Naive thymus-derived CD4-positive, alpha-beta T cell (primary cell): Measurements from ENCODE around the gene PTBP3. TPM values are rescaled to one million over a fixed set of nuclear protein-coding genes. Genes with fewer than 3 reads are reported as not detected.
A peak's percentile ranks its signal among the peaks of the same experiment; 100 is the strongest.
"Not testable (repeated sequence)": the region's sequence is repeated elsewhere in the genome, so short reads cannot be mapped to it uniquely, and the experiment has no call there.

ENCODE experiments used
- ATAC-seq: fragments of 150-1000 bp; cut with Tn5 transposase; 2 replicates; pipeline ENCODE4 v1.10.0; 2021; ENCODE audit warnings: mild to moderate bottlenecking, moderate library complexity
- CTCF ChIA-PET: fragments of 350-600 bp; sonication (Branson Sonifier 250); formaldehyde crosslinking; loops from one replicate; lab custom pipeline; 2021; ENCODE audit warnings: antibody characterized with exemption; lab: Charles Lee
- POLR2A ChIA-PET: fragments of 350-600 bp; sonication (Branson Sonifier 250); formaldehyde crosslinking; loops from one replicate; lab custom pipeline; 2021; ENCODE audit warnings: antibody characterized with exemption, inconsistent platforms; lab: Charles Lee
- DNase-seq, 9 donors: peaks; one replicate each; pipeline versions ENCODE4 v3.0.0 to v3.0.0-alpha.2; 2020 to 2022; ENCODE audit warnings: mixed read lengths in 1 of 9
- H3K27ac ChIP-seq: one replicate; pipeline ENCODE4 v1.7.0; 2013; ENCODE audit warnings: mild to moderate bottlenecking, low read depth, low read length, moderate library complexity
- H3K27me3 ChIP-seq, 2 donors: one replicate each; pipeline ENCODE4 v1.7.0; 2013; ENCODE audit warnings: low read length in 2 of 2, mild to moderate bottlenecking in 2 of 2, moderate library complexity in 2 of 2; ENCODE audit not compliant: control insufficient read depth in 2 of 2, insufficient read depth in 2 of 2
- H3K36me3 ChIP-seq, 3 experiments: 1 replicate in 2 of 3; 2 replicates in 1 of 3; pipeline ENCODE4 v1.7.0; 2013; ENCODE audit warnings: low read length in 3 of 3, mild to moderate bottlenecking in 3 of 3, moderate library complexity in 1 of 3; ENCODE audit not compliant: insufficient read depth in 3 of 3, control insufficient read depth in 2 of 3
- H3K4me1 ChIP-seq, 2 donors: one replicate each; pipeline ENCODE4 v1.7.0; 2013; ENCODE audit warnings: low read length in 2 of 2, mild to moderate bottlenecking in 2 of 2, moderate library complexity in 1 of 2; ENCODE audit not compliant: control insufficient read depth in 2 of 2, insufficient read depth in 2 of 2
- H3K4me3 ChIP-seq: 2 replicates; pipeline ENCODE4 v1.7.0; 2013; ENCODE audit warnings: mild to moderate bottlenecking, low read length
- H3K9me3 ChIP-seq, 3 experiments: 1 replicate in 2 of 3; 2 replicates in 1 of 3; pipeline ENCODE4 v1.7.0; 2013; ENCODE audit warnings: low read length in 3 of 3; ENCODE audit not compliant: control insufficient read depth in 2 of 3
- H3K27ac Mint-ChIP-seq, 9 donors: one replicate each; pipeline ENCODE4 v1.8.0; 2020 to 2022; ENCODE audit warnings: mixed read lengths in 9 of 9, mild to moderate bottlenecking in 8 of 9, moderate library complexity in 5 of 9, inconsistent platforms in 2 of 9
- H3K27me3 Mint-ChIP-seq, 5 donors: one replicate each; pipeline ENCODE4 v1.8.0; 2021 to 2022; ENCODE audit warnings: mixed read lengths in 5 of 5, mild to moderate bottlenecking in 1 of 5
- H3K36me3 Mint-ChIP-seq, 5 donors: one replicate each; pipeline ENCODE4 v1.8.0; 2020 to 2022; ENCODE audit warnings: mixed read lengths in 5 of 5, mild to moderate bottlenecking in 3 of 5, inconsistent platforms in 1 of 5
- H3K4me1 Mint-ChIP-seq, 7 donors: one replicate each; pipeline ENCODE4 v1.8.0; 2020 to 2022; ENCODE audit warnings: mixed read lengths in 7 of 7, mild to moderate bottlenecking in 3 of 7, inconsistent platforms in 1 of 7
- H3K4me3 Mint-ChIP-seq, 10 donors: one replicate each; pipeline ENCODE4 v1.8.0; 2020 to 2022; ENCODE audit warnings: mild to moderate bottlenecking in 10 of 10, mixed read lengths in 10 of 10, moderate library complexity in 6 of 10, inconsistent platforms in 2 of 10
- H3K9me3 Mint-ChIP-seq, 11 donors: one replicate each; pipeline ENCODE4 v1.8.0; 2020 to 2022; ENCODE audit warnings: mixed read lengths in 11 of 11, mild to moderate bottlenecking in 4 of 11, inconsistent platforms in 1 of 11, moderate library complexity in 1 of 11
- intact Hi-C, 2 donors: fragments of 100-400 bp; cut with micrococcal nuclease; formaldehyde crosslinking; loops; one replicate each; pipeline ENCODE4 v1.15.1; 2023
- polyA plus RNA-seq, 2 donors: library from polyadenylated mRNA; unstranded; fragments of 300-500 nt; fragmentation: Illumina TruSeq; gene quantifications; one replicate each; pipeline ENCODE4 v1.2.3, GENCODE V29; 2021
- total RNA-seq, 6 experiments: library from RNA in 5 of 6; stranded (reverse) in 5 of 6; gene quantifications; 1 replicate in 5 of 6; 2 replicates in 1 of 6; pipeline ENCODE4 v1.2.3 and lab custom pipeline; 2021 to 2026

The PTBP3 gene
- total and polyA plus RNA-seq, 7 experiments from 2014 or later = 28.8 to 148 (median 117) TPM

DNA sequence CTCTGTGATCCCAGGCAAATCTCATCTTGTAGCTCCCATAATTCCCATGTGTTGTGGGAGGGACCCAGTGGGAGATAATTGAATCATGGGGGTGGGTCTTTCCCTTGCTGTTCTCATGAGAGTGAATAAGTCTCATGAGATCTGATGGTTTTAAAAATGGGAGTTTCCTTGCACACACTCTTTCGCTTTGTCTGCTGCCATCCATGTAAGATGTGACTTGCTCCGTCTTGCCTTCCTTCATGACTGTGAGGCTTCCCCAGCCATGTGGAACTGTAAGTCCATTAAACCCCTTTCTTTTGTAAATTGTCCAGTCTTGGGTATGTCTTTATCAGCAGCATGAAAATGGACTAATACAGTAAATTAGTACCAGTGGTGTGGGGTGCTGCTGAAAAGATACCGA lies 31.8 kb upstream of the PTBP3 start:
- H3K36me3 ChIP-seq, ATAC-seq, H3K4me3 Mint-ChIP-seq, H3K4me1 ChIP-seq, intact Hi-C loops, POLR2A ChIA-PET, DNase-seq, H3K4me3 ChIP-seq, H3K27ac Mint-ChIP-seq, H3K4me1 Mint-ChIP-seq, CTCF ChIA-PET, H3K27ac ChIP-seq, H3K27me3 ChIP-seq: not testable (repeated sequence)
- peaks cover 5 to 13% (median 10%) of the 10 kb centered on the region in 5 donors for H3K36me3 Mint-ChIP-seq
- H3K9me3 Mint-ChIP-seq = peaks cover 7 to 52% (median 23%) of the 10 kb centered on the region in 11 donors
- peaks cover 0 to 22% (median 9%) of the 10 kb centered on the region in 5 donors for H3K27me3 Mint-ChIP-seq
- H3K9me3 ChIP-seq = peaks cover 0 to 17% (median 0%) of the 10 kb centered on the region in 3 experiments

DNA sequence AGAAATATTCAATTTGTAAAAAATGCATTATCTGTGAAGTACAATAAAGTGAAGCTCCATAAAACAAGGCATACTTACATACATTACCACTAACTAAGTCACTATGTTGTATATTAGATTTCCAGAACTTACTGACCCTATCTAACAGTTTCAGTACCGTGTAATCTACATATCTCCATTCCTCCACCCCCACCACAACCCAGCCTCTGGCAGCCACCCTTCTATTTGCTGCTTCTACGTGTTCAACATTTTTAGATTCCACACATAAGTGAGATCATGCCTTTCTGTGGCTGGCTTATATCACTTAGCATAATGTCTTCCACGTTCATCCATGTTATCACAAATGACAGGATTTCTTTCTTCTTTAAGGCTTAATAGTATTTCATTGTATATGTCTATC lies 31.3 kb upstream of the PTBP3 start:
- Histone ChIP-seq H3K4me3 (no peak overlapping the region), H3K4me1 (peaks cover 0 to 4% of the 10 kb centered on the region in 2 donors), H3K9me3 (peaks cover 0 to 16% (median 0%) of the 10 kb centered on the region in 3 experiments), H3K27ac (no peak overlapping the region), H3K36me3 (no peaks in the 10 kb centered on the region), H3K27me3 (no peaks in the 10 kb centered on the region)
- ATAC-seq (no peak), DNase-seq (no peak)
- intact Hi-C loops = no loop called here
- CTCF ChIA-PET = interaction anchor here (1.0 kb wide), 1 partner anchor 14 kb away, joined by 4 read pairs; no protein-coding TSS in a partner anchor
- Mint-ChIP-seq H3K4me1 (peaks cover 0 to 4% (median 0%) of the 10 kb centered on the region in 7 donors), H3K9me3 (peaks cover 7 to 47% (median 20%) of the 10 kb centered on the region in 11 donors), H3K36me3 (peaks cover 5 to 11% (median 9%) of the 10 kb centered on the region in 5 donors), H3K4me3 (no peak overlapping the region), H3K27ac (no peak overlapping the region), H3K27me3 (peaks cover 0 to 22% (median 9%) of the 10 kb centered on the region in 5 donors)
- POLR2A ChIA-PET = no interaction called here

DNA sequence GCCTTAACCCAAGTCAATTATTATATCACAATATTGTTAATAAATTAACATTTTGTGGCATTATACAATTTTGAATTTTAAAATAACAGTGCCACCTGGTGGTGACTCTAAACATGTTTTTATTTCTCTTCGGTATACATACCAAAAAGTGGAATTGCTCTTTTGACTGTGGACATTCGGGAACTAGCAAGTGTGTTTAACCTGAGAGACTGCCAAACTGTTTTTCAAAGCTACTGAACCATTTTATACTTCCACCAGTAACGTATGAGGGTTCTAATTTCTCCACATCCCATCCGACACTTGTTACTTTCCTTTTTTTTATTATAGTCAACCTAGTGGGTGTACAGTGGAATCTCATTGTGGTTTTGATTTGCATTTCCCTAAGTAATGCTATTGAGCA lies 28.2 kb upstream of the PTBP3 start:
- ChIA-PET POLR2A (no interaction called here), CTCF (interaction anchor here (0.6 to 5.3 kb wide), 14 partner anchors 11 to 751 kb away, joined by 3 to 42 read pairs (median 4); partner anchors contain the start of gene HSDL2)
- Mint-ChIP-seq H3K36me3 (peaks cover 0 to 4% (median 0%) of the 10 kb centered on the region in 5 donors), H3K4me1 (peaks cover 0 to 4% (median 0%) of the 10 kb centered on the region in 7 donors), H3K9me3 (peaks cover 6 to 20% (median 8%) of the 10 kb centered on the region in 11 donors), H3K4me3 (no peak overlapping the region), H3K27ac (no peak overlapping the region), H3K27me3 (peaks cover 0 to 22% (median 9%) of the 10 kb centered on the region in 5 donors)
- Histone ChIP-seq H3K4me3 (no peak overlapping the region), H3K9me3 (no peaks in the 10 kb centered on the region), H3K27ac (no peak overlapping the region), H3K4me1 (peaks cover 0 to 4% of the 10 kb centered on the region in 2 donors), H3K27me3 (no peaks in the 10 kb centered on the region), H3K36me3 (no peaks in the 10 kb centered on the region)
- intact Hi-C loops = loop anchor here (1.0 to 2.0 kb wide), 9 partner anchors 17 to 762 kb away; partner anchors contain the start of genes PTBP3 (in 1 of the 2) and PTGR1 (in 1 of the 2)
- ATAC-seq = peak; percentile 60
- peak in 7 of 9 donors; percentile 16 to 51 (median 40) for DNase-seq

- H3K4me1 ChIP-seq = peaks cover 0 to 4% of the 10 kb centered on the region in 2 donors
- no peaks in the 10 kb centered on the region for H3K27me3 ChIP-seq
- ChIA-PET POLR2A (interaction anchor here (0.7 kb wide), 1 partner anchor 254 kb away, joined by 3 read pairs; no protein-coding TSS in a partner anchor), CTCF (interaction anchor here (0.6 to 5.3 kb wide), 12 partner anchors 20 to 285 kb away, joined by 3 to 42 read pairs (median 6); partner anchors contain the start of gene HSDL2)
- ATAC-seq = no peak
- H3K9me3 Mint-ChIP-seq = peaks cover 2 to 6% (median 3%) of the 10 kb centered on the region in 11 donors
- no peak overlapping the region for H3K27ac Mint-ChIP-seq
- peaks cover 0 to 22% (median 5%) of the 10 kb centered on the region in 5 donors for H3K27me3 Mint-ChIP-seq
- intact Hi-C loops = loop anchor here in 1 of 2 donors (2.0 kb wide), 1 partner anchor 19 kb away; no protein-coding TSS in a partner anchor
- H3K36me3 ChIP-seq = no peaks in the 10 kb centered on the region
- no peak overlapping the region for H3K4me3 Mint-ChIP-seq
- DNase-seq = no peak
- H3K27ac ChIP-seq = no peak overlapping the region
- H3K36me3 Mint-ChIP-seq = peaks cover 0 to 1% (median 0%) of the 10 kb centered on the region in 5 donors
- peaks cover 2 to 6% (median 5%) of the 10 kb centered on the region in 7 donors for H3K4me1 Mint-ChIP-seq
- no peak overlapping the region for H3K4me3 ChIP-seq
- H3K9me3 ChIP-seq = no peaks in the 10 kb centered on the region
Observed at GRCh38 chr9:112360047-112360804, 26.8 kb upstream of the PTBP3 start.

GRCh38 chr9:112355427-112355897 lies 22.0 kb upstream of the PTBP3 start:
- ATAC-seq = peak; percentile 44
- H3K27ac ChIP-seq = no peak overlapping the region
- H3K36me3 ChIP-seq = no peaks in the 10 kb centered on the region
- peaks cover 0 to 1% (median 0%) of the 10 kb centered on the region in 5 donors for H3K36me3 Mint-ChIP-seq
- intact Hi-C loops = no loop called here
- H3K4me1 ChIP-seq = no peaks in the 10 kb centered on the region
- no peaks in the 10 kb centered on the region for H3K27me3 ChIP-seq
- H3K27me3 Mint-ChIP-seq = peaks cover 0 to 3% (median 0%) of the 10 kb centered on the region in 5 donors
- peak overlapping the region in 2 of 10 donors; percentile 5 to 20 for H3K4me3 Mint-ChIP-seq
- H3K4me1 Mint-ChIP-seq = peaks cover 8 to 18% (median 13%) of the 10 kb centered on the region in 7 donors
- H3K27ac Mint-ChIP-seq = peak overlapping the region in 4 of 9 donors; percentile 19 to 56 (median 41)
- ChIA-PET CTCF (no interaction called here), POLR2A (interaction anchor here (1.2 kb wide), 1 partner anchor 459 kb away, joined by 3 read pairs; the partner anchor contains the start of gene UGCG)
- H3K9me3 ChIP-seq = no peaks in the 10 kb centered on the region
- peak in 5 of 9 donors; percentile 16 to 47 (median 24) for DNase-seq
- peaks cover 0 to 2% (median 0%) of the 10 kb centered on the region in 11 donors for H3K9me3 Mint-ChIP-seq
- no peak overlapping the region for H3K4me3 ChIP-seq

DNA sequence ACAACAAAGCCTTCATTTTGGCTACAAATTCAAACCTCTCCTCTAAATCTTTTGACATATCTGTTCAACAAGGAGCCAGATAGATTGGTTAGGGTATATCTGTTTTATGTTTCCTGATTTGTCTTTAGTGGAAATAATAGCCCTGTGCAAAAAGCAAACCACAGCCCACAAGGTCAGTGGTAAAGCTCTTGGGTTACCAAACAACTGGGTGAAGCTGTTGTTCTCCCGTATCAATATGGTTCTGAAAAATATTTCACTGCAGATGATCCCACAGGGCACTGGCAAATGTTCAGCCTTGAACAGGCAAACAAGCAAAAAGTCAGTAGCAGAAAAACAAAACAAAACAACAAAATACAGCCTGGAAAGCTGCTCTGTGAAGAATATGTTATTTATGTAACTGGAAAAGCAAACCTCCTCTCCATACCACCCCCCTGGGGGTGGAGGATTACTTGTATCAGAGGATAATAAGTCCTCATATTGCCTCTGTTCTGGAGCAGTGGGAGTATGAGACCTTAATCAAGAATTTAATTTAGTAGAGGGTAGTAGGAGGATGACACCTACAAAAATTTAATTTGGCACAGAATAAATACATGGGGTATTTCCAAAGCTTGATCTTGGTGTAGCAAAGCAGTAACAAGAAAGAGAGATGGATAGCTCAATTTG lies 20.8 kb upstream of the PTBP3 start:
- Mint-ChIP-seq H3K4me1 (peaks cover 8 to 18% (median 13%) of the 10 kb centered on the region in 7 donors), H3K27ac (peak overlapping the region in 3 of 9 donors; percentile 16 to 56 (median 52)), H3K9me3 (peaks cover 0 to 2% (median 0%) of the 10 kb centered on the region in 11 donors), H3K4me3 (no peak overlapping the region), H3K36me3 (peaks cover 0 to 1% (median 0%) of the 10 kb centered on the region in 5 donors), H3K27me3 (peaks cover 0 to 3% (median 0%) of the 10 kb centered on the region in 5 donors)
- H3K9me3 ChIP-seq = no peaks in the 10 kb centered on the region
- H3K4me3 ChIP-seq = no peak overlapping the region
- no peaks in the 10 kb centered on the region for H3K4me1 ChIP-seq
- no peak overlapping the region for H3K27ac ChIP-seq
- no peak for DNase-seq
- CTCF ChIA-PET = interaction anchor here (1.0 to 1.7 kb wide), 2 partner anchors 47 to 267 kb away, joined by 4 to 5 read pairs; no protein-coding TSS in a partner anchor
- ATAC-seq = no peak
- intact Hi-C loops = no loop called here
- POLR2A ChIA-PET = interaction anchor here (0.9 to 1.2 kb wide), 2 partner anchors 31 to 457 kb away, joined by 3 read pairs; partner anchors contain the start of gene UGCG
- no peaks in the 10 kb centered on the region for H3K36me3 ChIP-seq
- H3K27me3 ChIP-seq = no peaks in the 10 kb centered on the region
